Umbilical cord (tissue), 2 donors: ENCODE data around the gene DLGAP4. TPM values are rescaled to one million over a fixed set of nuclear protein-coding genes. Genes with fewer than 3 reads are reported as not detected.

Source experiments
- DNase-seq: peaks from one replicate; pipeline ENCODE4 v3.0.0-alpha.2; 2015; ENCODE audit warnings: low spot score
- total RNA-seq: library from RNA; depleted of rRNA; stranded (reverse); fragments of >200 nt; gene quantifications from one replicate; pipeline ENCODE4 v1.2.3, GENCODE V29; 2014; ENCODE audit warnings: low replicate concordance; ENCODE audit not compliant: insufficient read depth

The DLGAP4 gene
- total RNA-seq, result 12.5 TPM

- DNase-seq, result no peak
These were observed at the start of gene DLGAP4 for GRCh38 chr20:36305602-36306551. TSS of gene DLGAP4 (plus strand) at chr20:36306339. CDS start at chr20:36431718, 125,379 bp downstream.

GRCh38 chr20:36259177-36260061, 46.7 kb upstream of the DLGAP4 start:
- DNase-seq, result no peak

- no peak for DNase-seq
These were observed 45.8 kb upstream of the DLGAP4 start for GRCh38 chr20:36260316-36260715.

GRCh38 chr20:36261389-36262105, 44.6 kb upstream of the DLGAP4 start:
- DNase-seq, result no peak

- no peak for DNase-seq
These were observed 43.7 kb upstream of the DLGAP4 start for GRCh38 chr20:36262440-36262839.

- DNase-seq, result no peak
These were observed 41.5 kb upstream of the DLGAP4 start for GRCh38 chr20:36264426-36265246.

GRCh38 chr20:36266189-36266588, 40.0 kb upstream of the DLGAP4 start:
- no peak for DNase-seq

- DNase-seq, result no peak
These were observed 38.3 kb upstream of the DLGAP4 start for GRCh38 chr20:36267605-36268381.

GRCh38 chr20:36268440-36269342, 37.4 kb upstream of the DLGAP4 start:
- no peak for DNase-seq

GRCh38 chr20:36269507-36269906, 36.6 kb upstream of the DLGAP4 start:
- no peak for DNase-seq

GRCh38 chr20:36270744-36271638, 35.1 kb upstream of the DLGAP4 start:
- DNase-seq, result no peak

GRCh38 chr20:36271639-36272546, 34.2 kb upstream of the DLGAP4 start:
- DNase-seq, result no peak

- DNase-seq, result no peak
These were observed 33.5 kb upstream of the DLGAP4 start for GRCh38 chr20:36272547-36273220.

- DNase-seq, result no peak
These were observed 32.5 kb upstream of the DLGAP4 start for GRCh38 chr20:36273414-36274180.

- no peak for DNase-seq
These were observed 31.8 kb upstream of the DLGAP4 start for GRCh38 chr20:36274181-36274841.
